HepG2 (cell line): ENCODE measurements around the gene ERCC4. TPM values are rescaled to one million over a fixed set of nuclear protein-coding genes. Genes with fewer than 3 reads are reported as not detected.

Experiments
- ATF5 ChIP-seq: sonication (generic); formaldehyde crosslinking; IDR thresholded peaks from 2 replicates; pipeline ENCODE4 v1.4.0; 2020; ENCODE audit warnings: mild to moderate bottlenecking, low read depth, missing genetic modification reagents
- CENPBD1 ChIP-seq: sonication (generic); formaldehyde crosslinking; IDR thresholded peaks from 2 replicates; pipeline ENCODE4 v1.8.0; 2022; ENCODE audit warnings: missing genetic modification reagents, low read depth, mild to moderate bottlenecking, borderline replicate concordance
- DZIP1 ChIP-seq: sonication (generic); formaldehyde crosslinking; IDR thresholded peaks from 2 replicates; pipeline ENCODE4 v1.5.0; 2020; ENCODE audit warnings: mild to moderate bottlenecking, missing genetic modification reagents
- GATAD1 ChIP-seq: IDR thresholded peaks from 2 replicates; pipeline ENCODE4 v1.6.1; 2016; ENCODE audit warnings: missing genetic modification reagents, missing compliant biosample characterization
- GFI1 ChIP-seq: sonication (generic); formaldehyde crosslinking; IDR thresholded peaks from 2 replicates; pipeline ENCODE4 v1.5.0; 2020; ENCODE audit warnings: missing genetic modification reagents, mild to moderate bottlenecking, borderline replicate concordance
- HMGXB4 ChIP-seq, 2 experiments: sonication (generic) in 1 of 2; formaldehyde crosslinking in 1 of 2; IDR thresholded peaks; 2 replicates each; pipeline versions ENCODE4 v1.4.0 to v1.6.1; 2018 to 2020; ENCODE audit warnings: missing genetic modification reagents in 2 of 2, borderline replicate concordance in 1 of 2, low read depth in 1 of 2, mild to moderate bottlenecking in 1 of 2, missing biosample characterization in 1 of 2
- MAZ ChIP-seq, 2 experiments: sonication (generic) in 1 of 2; formaldehyde crosslinking in 1 of 2; IDR thresholded peaks; 2 replicates each; pipeline versions ENCODE4 v1.5.0 to v1.6.1; 2012 to 2020; ENCODE audit warnings: low read depth in 2 of 2, mild to moderate bottlenecking in 2 of 2, borderline replicate concordance in 1 of 2, improper control_type of control experiment in 1 of 2, low read length in 1 of 2, missing genetic modification reagents in 1 of 2, moderate library complexity in 1 of 2
- POGK ChIP-seq: sonication (generic); formaldehyde crosslinking; conservative IDR thresholded peaks from 2 replicates; pipeline ENCODE4 v1.8.0; 2022; ENCODE audit warnings: mild to moderate bottlenecking, moderate library complexity, missing genetic modification reagents
- POLR2AphosphoS5 ChIP-seq: IDR thresholded peaks from 2 replicates; pipeline ENCODE4 v1.6.1; 2012; ENCODE audit warnings: low read depth, low read length
- SAP130 ChIP-seq: IDR thresholded peaks from 2 replicates; pipeline ENCODE4 v1.6.1; 2016; ENCODE audit warnings: low read depth
- SMYD3 ChIP-seq: sonication (generic); formaldehyde crosslinking; IDR thresholded peaks from 2 replicates; pipeline ENCODE4 v1.8.1; 2023; ENCODE audit warnings: mild to moderate bottlenecking, missing genetic modification reagents
- TCF7L2 ChIP-seq: IDR thresholded peaks from 2 replicates; pipeline ENCODE4 v1.6.1; 2011; ENCODE audit warnings: mild to moderate bottlenecking, low read depth, low read length, moderate library complexity
- ZBTB38 ChIP-seq: sonication (generic); formaldehyde crosslinking; IDR thresholded peaks from 2 replicates; pipeline ENCODE4 v1.5.1; 2020; ENCODE audit warnings: mild to moderate bottlenecking, missing genetic modification reagents
- ZNF180 ChIP-seq: sonication (generic); formaldehyde crosslinking; IDR thresholded peaks from 2 replicates; pipeline ENCODE4 v1.4.0; 2020; ENCODE audit warnings: low read depth, missing genetic modification reagents, borderline replicate concordance
- ZNF20 ChIP-seq: sonication (generic); formaldehyde crosslinking; IDR thresholded peaks from 2 replicates; pipeline ENCODE4 v1.4.0; 2020; ENCODE audit warnings: mild to moderate bottlenecking, moderate library complexity, missing genetic modification reagents
- ZNF232 ChIP-seq: sonication (generic); formaldehyde crosslinking; IDR thresholded peaks from 2 replicates; pipeline ENCODE4 v1.4.0; 2020; ENCODE audit warnings: missing genetic modification reagents, borderline replicate concordance
- ZNF282 ChIP-seq: fragments of 450-650 bp; IDR thresholded peaks from 2 replicates; pipeline ENCODE4 v1.6.1; 2018; ENCODE audit not compliant: partially characterized antibody
- polyA plus RNA-seq, 8 experiments: library from polyadenylated mRNA; depleted of rRNA in 3 of 8; stranded (reverse) in 7 of 8; unstranded in 1 of 8; fragments of >200 nt; fragmentation: Illumina TruSeq in 4 of 8; extraction: Trizol in 4 of 8; gene quantifications; 2 replicates each; pipeline versions ENCODE4 v1.2.1 to v1.2.3, GENCODE V29; 2011 to 2016; ENCODE audit warnings: low read depth in 4 of 8, missing spikeins in 1 of 8, mixed read lengths in 1 of 8; ENCODE audit not compliant: insufficient read depth in 1 of 8
- total RNA-seq, 5 experiments: library from RNA; depleted of rRNA; stranded (reverse); fragments of >200 nt; fragmentation: Illumina TruSeq; extraction: Trizol; gene quantifications; 2 replicates each; pipeline ENCODE4 v1.2.3, GENCODE V29; 2016; ENCODE audit warnings: low read depth in 1 of 5
- TF ChIP-seq, protein P1 (sequence below): sonication (generic); formaldehyde crosslinking; IDR thresholded peaks from 2 replicates; pipeline ENCODE4 v1.5.1; 2020; ENCODE audit warnings: missing genetic modification reagents, mild to moderate bottlenecking, borderline replicate concordance

ERCC4 gene
- total and polyA plus RNA-seq, 2 of the 13 experiments (the other 11 are each of a cell fraction or from before 2014, with no cell fraction given) = 5.4 to 15.2 TPM

GRCh38 chr16:13961099-13961811 lies 41.3 kb downstream of the ERCC4 start (continued):
- TF ChIP-seq SAP130 (CRISPR knock-in tag) = 0 out of 2 replicates have a peak, but pooled peaks have one; percentile 31
- TF ChIP-seq TCF7L2 = peak; percentile 41; the same call in 1 of the 2 replicates
- TF ChIP-seq MAZ (IDR thresholded peaks at IDR 0.05; ENCODE audit: borderline replicate concordance, low read depth, low read length) = no peak
- TF ChIP-seq MAZ (CRISPR knock-in tag; IDR thresholded peaks at IDR 0.05; ENCODE audit: low read depth) = no peak
- TF ChIP-seq SMYD3 (CRISPR knock-in tag) = no peak
- 0 out of 4 replicates have a peak, but pooled peaks of 1 of the 2 experiments have one; percentile 23 for TF ChIP-seq HMGXB4 (CRISPR knock-in tag; IDR thresholded peaks at IDR 0.05; ENCODE audit: borderline replicate concordance in 1 of 2, low read depth in 1 of 2)
- TF ChIP-seq ZNF232 (CRISPR knock-in tag) = no peak
- TF ChIP-seq POLR2AphosphoS5 = no peak
- no peak for TF ChIP-seq DZIP1 (CRISPR knock-in tag)
- no peak for TF ChIP-seq ZNF20
- no peak for TF ChIP-seq GATAD1 (CRISPR knock-in tag)
- TF ChIP-seq ZNF282 = no peak
- TF ChIP-seq, protein P1, sequence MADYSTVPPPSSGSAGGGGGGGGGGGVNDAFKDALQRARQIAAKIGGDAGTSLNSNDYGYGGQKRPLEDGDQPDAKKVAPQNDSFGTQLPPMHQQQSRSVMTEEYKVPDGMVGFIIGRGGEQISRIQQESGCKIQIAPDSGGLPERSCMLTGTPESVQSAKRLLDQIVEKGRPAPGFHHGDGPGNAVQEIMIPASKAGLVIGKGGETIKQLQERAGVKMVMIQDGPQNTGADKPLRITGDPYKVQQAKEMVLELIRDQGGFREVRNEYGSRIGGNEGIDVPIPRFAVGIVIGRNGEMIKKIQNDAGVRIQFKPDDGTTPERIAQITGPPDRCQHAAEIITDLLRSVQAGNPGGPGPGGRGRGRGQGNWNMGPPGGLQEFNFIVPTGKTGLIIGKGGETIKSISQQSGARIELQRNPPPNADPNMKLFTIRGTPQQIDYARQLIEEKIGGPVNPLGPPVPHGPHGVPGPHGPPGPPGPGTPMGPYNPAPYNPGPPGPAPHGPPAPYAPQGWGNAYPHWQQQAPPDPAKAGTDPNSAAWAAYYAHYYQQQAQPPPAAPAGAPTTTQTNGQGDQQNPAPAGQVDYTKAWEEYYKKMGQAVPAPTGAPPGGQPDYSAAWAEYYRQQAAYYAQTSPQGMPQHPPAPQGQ = no peak
- TF ChIP-seq GFI1 (CRISPR knock-in tag) = 0 out of 2 replicates have a peak, but pooled peaks have one; percentile 36
- no peak for TF ChIP-seq ZBTB38 (CRISPR knock-in tag)
- no peak for TF ChIP-seq CENPBD1 (CRISPR knock-in tag)
- no peak for TF ChIP-seq ATF5 (CRISPR knock-in tag)
- no peak for TF ChIP-seq ZNF180
- TF ChIP-seq POGK (CRISPR knock-in tag) = no peak
